Measurements from ENCODE around the gene RNF152. TPM values are rescaled to one million over a fixed set of nuclear protein-coding genes. Genes with fewer than 3 reads are reported as not detected.

RNF152 gene
- total RNA-seq, 3 donors from 2014 or later: 61.0 to 99.8 (median 98.0) TPM

DNA sequence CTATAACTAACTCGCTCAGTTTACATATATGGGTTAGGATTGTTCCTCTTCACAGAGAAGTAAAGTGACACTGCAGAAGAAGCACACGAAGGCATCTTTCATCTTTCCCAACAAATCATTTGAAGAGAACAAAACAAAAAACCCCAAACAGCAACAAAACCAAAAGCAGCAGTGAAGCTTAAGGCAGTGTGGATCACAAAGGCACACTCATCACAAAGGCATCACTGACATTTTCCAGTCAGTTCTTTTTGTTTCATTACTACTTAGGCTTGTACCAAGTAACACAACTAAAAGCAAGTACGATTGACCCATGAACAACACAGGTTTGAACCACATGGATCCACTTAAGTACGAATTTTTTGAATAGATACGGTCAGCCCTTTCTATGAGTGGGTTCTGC is 75.7 kb downstream of the RNF152 start:
- no peak for ATAC-seq
- intact Hi-C loops (cut with DNase I, micrococcal nuclease): no loop called here

DNA sequence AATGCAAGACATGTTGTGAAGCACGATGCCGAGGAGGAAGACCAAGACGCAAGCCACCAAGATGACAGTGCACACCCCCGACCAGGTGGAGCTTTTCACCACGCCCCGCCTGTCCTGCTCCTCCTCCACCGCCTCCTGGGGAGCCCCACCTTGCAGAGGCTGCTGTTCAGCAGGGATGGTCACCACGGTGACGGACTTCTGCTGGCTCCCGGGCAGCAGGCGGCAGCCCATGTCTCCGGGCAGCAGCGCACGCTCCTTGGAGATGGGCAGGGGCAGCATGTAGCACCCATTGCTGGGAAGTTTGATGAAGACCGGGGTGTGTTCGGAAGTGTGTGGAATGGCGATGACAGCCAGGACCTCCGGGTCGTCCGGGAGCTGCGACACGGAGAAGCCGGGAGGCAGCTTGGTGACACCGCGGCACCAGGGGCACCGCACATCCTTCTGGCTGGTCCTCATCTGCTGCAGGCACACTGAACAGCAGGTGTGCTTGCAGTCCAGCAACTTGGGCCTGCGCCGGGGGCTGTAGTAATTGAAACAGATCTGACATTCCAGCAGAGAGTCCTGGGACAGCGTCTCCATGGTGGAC is 76.8 kb downstream of the RNF152 start:
- intact Hi-C loops (cut with DNase I, micrococcal nuclease): no loop called here
- no peak for DNase-seq
- no peaks in the 10 kb centered on the region for H3K4me1 ChIP-seq (ENCODE audit: low read depth)
- ATAC-seq: no peak
- H3K4me3 ChIP-seq: no peak overlapping the region
- TF ChIP-seq, protein P1, sequence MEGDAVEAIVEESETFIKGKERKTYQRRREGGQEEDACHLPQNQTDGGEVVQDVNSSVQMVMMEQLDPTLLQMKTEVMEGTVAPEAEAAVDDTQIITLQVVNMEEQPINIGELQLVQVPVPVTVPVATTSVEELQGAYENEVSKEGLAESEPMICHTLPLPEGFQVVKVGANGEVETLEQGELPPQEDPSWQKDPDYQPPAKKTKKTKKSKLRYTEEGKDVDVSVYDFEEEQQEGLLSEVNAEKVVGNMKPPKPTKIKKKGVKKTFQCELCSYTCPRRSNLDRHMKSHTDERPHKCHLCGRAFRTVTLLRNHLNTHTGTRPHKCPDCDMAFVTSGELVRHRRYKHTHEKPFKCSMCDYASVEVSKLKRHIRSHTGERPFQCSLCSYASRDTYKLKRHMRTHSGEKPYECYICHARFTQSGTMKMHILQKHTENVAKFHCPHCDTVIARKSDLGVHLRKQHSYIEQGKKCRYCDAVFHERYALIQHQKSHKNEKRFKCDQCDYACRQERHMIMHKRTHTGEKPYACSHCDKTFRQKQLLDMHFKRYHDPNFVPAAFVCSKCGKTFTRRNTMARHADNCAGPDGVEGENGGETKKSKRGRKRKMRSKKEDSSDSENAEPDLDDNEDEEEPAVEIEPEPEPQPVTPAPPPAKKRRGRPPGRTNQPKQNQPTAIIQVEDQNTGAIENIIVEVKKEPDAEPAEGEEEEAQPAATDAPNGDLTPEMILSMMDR (IDR thresholded peaks at IDR 0.05): no peak
- no peaks in the 10 kb centered on the region for H3K9me3 ChIP-seq
- no peaks in the 10 kb centered on the region for H3K36me3 ChIP-seq (ENCODE audit: low read depth)

More for the DNA sequence above, 75.7 kb downstream of the RNF152 start:
- TF ChIP-seq, protein P1 (IDR thresholded peaks at IDR 0.05): no peak
- no peaks in the 10 kb centered on the region for H3K4me1 ChIP-seq (ENCODE audit: low read depth)
- H3K4me3 ChIP-seq: no peak overlapping the region
- no peak for DNase-seq
- H3K9me3 ChIP-seq: no peaks in the 10 kb centered on the region
- H3K36me3 ChIP-seq (ENCODE audit: low read depth): no peaks in the 10 kb centered on the region

DNA sequence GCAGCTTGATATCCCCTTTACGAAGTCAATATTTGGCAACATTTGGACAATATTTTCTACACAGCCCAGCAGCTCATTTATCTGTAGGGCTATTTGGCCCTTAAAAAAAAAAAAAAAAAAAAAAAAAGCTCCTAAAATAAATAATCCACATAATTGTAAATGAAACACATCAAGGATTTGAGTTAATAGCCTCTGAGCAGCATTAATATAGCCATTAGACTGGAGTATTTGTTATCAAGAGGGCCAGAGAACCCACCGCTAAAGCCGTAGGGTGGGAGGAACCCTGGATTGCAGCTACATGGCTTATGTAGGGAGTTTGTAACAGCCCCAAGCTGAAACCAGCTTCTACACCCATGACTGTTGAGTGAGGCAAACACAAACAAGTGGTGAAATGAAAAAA is 84.5 kb downstream of the RNF152 start:
- no peak overlapping the region for H3K4me3 ChIP-seq
- no peak for DNase-seq
- TF ChIP-seq, protein P1 (IDR thresholded peaks at IDR 0.05): no peak
- intact Hi-C loops (cut with DNase I, micrococcal nuclease): no loop called here
- no peak for ATAC-seq
- H3K9me3 ChIP-seq: no peaks in the 10 kb centered on the region
- H3K4me1 ChIP-seq (ENCODE audit: low read depth): no peaks in the 10 kb centered on the region
- no peaks in the 10 kb centered on the region for H3K36me3 ChIP-seq (ENCODE audit: low read depth)

DNA sequence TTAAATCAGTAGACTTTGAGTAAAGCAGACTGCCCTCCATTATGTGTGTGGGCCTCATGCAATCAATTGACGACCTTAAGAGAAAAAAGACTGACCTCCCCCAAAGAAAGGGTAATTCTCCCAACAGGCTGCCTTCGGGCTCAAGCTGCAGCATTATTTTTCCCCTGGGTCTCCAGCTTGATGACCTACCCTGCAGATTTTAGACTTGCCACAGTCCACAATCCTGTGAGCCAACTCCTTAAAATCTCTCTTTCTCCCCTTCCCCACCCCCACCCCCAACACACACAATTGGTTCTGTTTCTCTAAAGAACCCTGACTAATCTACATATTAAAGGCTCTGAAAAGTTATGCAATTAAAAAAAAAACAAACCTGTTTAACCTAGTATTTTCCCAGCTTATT is 89.4 kb downstream of the RNF152 start:
- ATAC-seq (no peak), DNase-seq (no peak)
- no peaks in the 10 kb centered on the region for H3K9me3 ChIP-seq
- TF ChIP-seq, protein P1 (IDR thresholded peaks at IDR 0.05): no peak
- no peaks in the 10 kb centered on the region for H3K36me3 ChIP-seq (ENCODE audit: low read depth)
- intact Hi-C loops (cut with DNase I, micrococcal nuclease): loop anchor here in 1 of 2 donors (5.0 kb wide), 1 partner anchor 324 kb away; no protein-coding TSS in a partner anchor
- no peaks in the 10 kb centered on the region for H3K4me1 ChIP-seq (ENCODE audit: low read depth)
- no peak overlapping the region for H3K4me3 ChIP-seq

DNA sequence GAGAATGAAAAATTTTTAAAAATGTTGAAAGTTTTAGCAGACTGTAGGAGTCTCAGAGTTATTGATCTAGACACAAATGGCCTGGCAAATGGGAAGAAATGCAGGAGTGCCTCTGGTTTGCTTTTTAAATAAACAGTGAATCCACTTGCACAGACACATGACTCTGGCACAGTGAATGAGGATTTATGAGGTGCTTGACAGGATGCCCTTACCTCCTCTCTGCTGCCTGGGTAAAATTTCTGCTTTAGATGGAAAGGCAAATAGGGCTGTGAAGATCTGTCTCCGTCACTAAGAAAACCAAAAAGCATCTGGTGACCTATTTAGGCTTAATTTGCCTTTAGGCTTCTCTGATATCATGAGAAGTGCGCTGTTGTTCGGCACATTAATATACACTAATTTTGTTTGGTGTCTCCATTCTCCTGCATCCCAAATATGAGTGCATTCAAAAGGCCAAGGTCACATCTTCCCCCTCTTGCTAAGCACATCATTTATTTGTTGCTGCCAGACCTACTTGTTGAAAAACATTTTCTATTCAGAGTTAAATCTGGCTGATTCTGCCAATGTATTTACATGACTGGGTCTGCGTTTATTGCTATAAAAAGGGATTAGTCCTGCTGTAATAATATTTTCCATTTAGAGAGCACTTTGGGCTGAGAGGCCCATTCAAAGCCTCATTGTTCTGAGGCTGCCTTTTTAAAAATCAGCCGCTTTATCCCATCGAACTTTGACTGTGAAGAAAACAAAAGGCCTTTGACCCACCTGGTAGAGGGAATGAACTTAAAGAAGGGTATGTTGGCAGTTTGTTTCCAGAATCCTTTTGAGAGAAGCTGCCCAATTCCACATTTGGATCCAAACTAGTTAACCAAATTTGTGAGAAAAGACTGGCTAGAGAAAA is 94.9 kb downstream of the RNF152 start:
- DNase-seq (no peak), ATAC-seq (no peak)
- intact Hi-C loops (cut with DNase I, micrococcal nuclease): no loop called here
- H3K9me3 ChIP-seq: no peaks in the 10 kb centered on the region
- no peak overlapping the region for H3K4me3 ChIP-seq
- TF ChIP-seq, protein P1 (IDR thresholded peaks at IDR 0.05): no peak
- H3K36me3 ChIP-seq (ENCODE audit: low read depth): no peaks in the 10 kb centered on the region
- no peaks in the 10 kb centered on the region for H3K4me1 ChIP-seq (ENCODE audit: low read depth)
